OCI-LY7 (cell line): ENCODE results near the gene SIM1. TPM values are rescaled to one million over a fixed set of nuclear protein-coding genes. Genes with fewer than 3 reads are reported as not detected.

Experiments used
- BruUV-seq: library from RNA; stranded (reverse); fragments of 400-500 nt; replicated peaks from 2 replicates; lab custom pipeline; 2021; lab: Mats Ljungman, UMichigan
- CTCF ChIA-PET: fragments of 300-600 bp; sonication (Branson Sonifier 250); formaldehyde crosslinking; loops from one replicate; lab custom pipeline; 2022; ENCODE audit warnings: antibody characterized with exemption; ENCODE audit not compliant: unreplicated experiment; lab: Charles Lee
- POLR2A ChIA-PET: fragments of 300-600 bp; sonication (Branson Sonifier 250); formaldehyde crosslinking; loops from one replicate; lab custom pipeline; 2022; ENCODE audit warnings: antibody characterized with exemption; lab: Charles Lee
- DNase-seq: peaks from one replicate; pipeline ENCODE4 v3.0.0-alpha.2; 2015; ENCODE audit warnings: low spot score
- H2AFZ ChIP-seq: fragments of 200-600 bp; sonication (generic), shearing (Covaris generic); 2 replicates; pipeline ENCODE4 v1.6.1; 2014; ENCODE audit warnings: mild to moderate bottlenecking, antibody characterized with exemption, low read length, moderate library complexity
- H3K27ac ChIP-seq: fragments of 200-600 bp; sonication (generic); 2 replicates; pipeline ENCODE4 v1.5.1; 2014; ENCODE audit warnings: mixed run types, low read depth, mild to moderate bottlenecking, moderate library complexity, low read length, inconsistent platforms; ENCODE audit not compliant: poor library complexity, severe bottlenecking
- H3K36me3 ChIP-seq: fragments of 200-600 bp; sonication (generic); 2 replicates; pipeline ENCODE4 v1.6.1; 2014; ENCODE audit warnings: mild to moderate bottlenecking, antibody characterized with exemption, low read length, moderate library complexity, mixed read lengths; ENCODE audit not compliant: insufficient read depth
- H3K4me1 ChIP-seq: fragments of 200-600 bp; sonication (generic); 2 replicates; pipeline ENCODE4 v1.5.1; 2014; ENCODE audit warnings: mild to moderate bottlenecking, low read length; ENCODE audit not compliant: insufficient read depth, poor library complexity, severe bottlenecking
- H3K4me2 ChIP-seq: fragments of 200-600 bp; sonication (generic); 2 replicates; pipeline ENCODE4 v1.6.1; 2014; ENCODE audit warnings: mild to moderate bottlenecking, low read length
- H3K4me3 ChIP-seq: fragments of 200-600 bp; sonication (generic); 2 replicates; pipeline ENCODE4 v1.5.1; 2014; ENCODE audit warnings: mild to moderate bottlenecking, low read depth, low read length; ENCODE audit not compliant: poor library complexity, severe bottlenecking
- H3K79me2 ChIP-seq: fragments of 200-600 bp; sonication (generic); 2 replicates; pipeline ENCODE4 v1.6.1; 2016; ENCODE audit warnings: low read depth, mild to moderate bottlenecking, low read length, moderate library complexity, mixed read lengths; ENCODE audit not compliant: insufficient read depth
- H3K9me2 ChIP-seq: fragments of 200-600 bp; sonication (generic); 2 replicates; pipeline ENCODE4 v1.6.1; 2016; ENCODE audit warnings: mild to moderate bottlenecking, low read length, mixed read lengths; ENCODE audit not compliant: insufficient read depth
- H3K9me3 ChIP-seq: fragments of 200-600 bp; sonication (generic); 2 replicates; pipeline ENCODE4 v1.6.1; 2014; ENCODE audit warnings: mild to moderate bottlenecking, mixed run types, low read length, mixed read lengths
- H4K20me1 ChIP-seq: fragments of 200-600 bp; sonication (generic); 2 replicates; pipeline ENCODE4 v1.6.1; 2014; ENCODE audit warnings: mild to moderate bottlenecking, antibody characterized with exemption, low read length, moderate library complexity, mixed read lengths; ENCODE audit not compliant: insufficient read depth
- EZH2phosphoT487 ChIP-seq: fragments of 200-600 bp; sonication (generic); IDR thresholded peaks from 2 replicates; pipeline ENCODE4 v1.6.1; 2018; ENCODE audit warnings: low read depth, borderline replicate concordance, mild to moderate bottlenecking, mixed run types, antibody characterized with exemption, low read length, moderate library complexity, mixed read lengths
- intact Hi-C: fragments of 100-400 bp; cut with micrococcal nuclease; formaldehyde crosslinking; loops from one replicate; pipeline ENCODE4 v1.10.0; 2022; ENCODE audit not compliant: unreplicated experiment
- total RNA-seq, 2 experiments: library from RNA; depleted of rRNA in 1 of 2; stranded (reverse); fragments of >200 nt in 1 of 2; shearing (Covaris generic) in 1 of 2; gene quantifications; 2 replicates each; pipeline ENCODE4 v1.2.3, GENCODE V29; 2014 to 2022
- TF ChIP-seq, protein P1 (sequence below): fragments of 200-600 bp; sonication (generic); conservative IDR thresholded peaks from 2 replicates; pipeline ENCODE4 v1.5.1; 2014; ENCODE audit warnings: mild to moderate bottlenecking, antibody characterized with exemption, low read length, moderate library complexity, mixed read lengths

The SIM1 gene
- total RNA-seq, 2 experiments from 2014 or later, result not detected

GRCh38 chr6:100453701-100454521 is 10.8 kb downstream of the SIM1 start:
- Histone ChIP-seq H3K36me3 (no peaks in the 10 kb centered on the region), H2AFZ (no peak overlapping the region), H3K4me2 (no peak overlapping the region), H4K20me1 (no peaks in the 10 kb centered on the region), H3K79me2 (no peaks in the 10 kb centered on the region), H3K4me1 (no peaks in the 10 kb centered on the region), H3K9me3 (no peaks in the 10 kb centered on the region), H3K4me3 (no peak overlapping the region), H3K27ac (no peak overlapping the region), H3K9me2 (no peaks in the 10 kb centered on the region)
- no TSS peak for BruUV-seq
- TF ChIP-seq, protein P1, sequence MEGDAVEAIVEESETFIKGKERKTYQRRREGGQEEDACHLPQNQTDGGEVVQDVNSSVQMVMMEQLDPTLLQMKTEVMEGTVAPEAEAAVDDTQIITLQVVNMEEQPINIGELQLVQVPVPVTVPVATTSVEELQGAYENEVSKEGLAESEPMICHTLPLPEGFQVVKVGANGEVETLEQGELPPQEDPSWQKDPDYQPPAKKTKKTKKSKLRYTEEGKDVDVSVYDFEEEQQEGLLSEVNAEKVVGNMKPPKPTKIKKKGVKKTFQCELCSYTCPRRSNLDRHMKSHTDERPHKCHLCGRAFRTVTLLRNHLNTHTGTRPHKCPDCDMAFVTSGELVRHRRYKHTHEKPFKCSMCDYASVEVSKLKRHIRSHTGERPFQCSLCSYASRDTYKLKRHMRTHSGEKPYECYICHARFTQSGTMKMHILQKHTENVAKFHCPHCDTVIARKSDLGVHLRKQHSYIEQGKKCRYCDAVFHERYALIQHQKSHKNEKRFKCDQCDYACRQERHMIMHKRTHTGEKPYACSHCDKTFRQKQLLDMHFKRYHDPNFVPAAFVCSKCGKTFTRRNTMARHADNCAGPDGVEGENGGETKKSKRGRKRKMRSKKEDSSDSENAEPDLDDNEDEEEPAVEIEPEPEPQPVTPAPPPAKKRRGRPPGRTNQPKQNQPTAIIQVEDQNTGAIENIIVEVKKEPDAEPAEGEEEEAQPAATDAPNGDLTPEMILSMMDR, result no peak
- no peak for TF ChIP-seq EZH2phosphoT487
- DNase-seq, result no peak
- ChIA-PET CTCF (no interaction called here), POLR2A (no interaction called here)
- intact Hi-C loops, result no loop called here

DNA sequence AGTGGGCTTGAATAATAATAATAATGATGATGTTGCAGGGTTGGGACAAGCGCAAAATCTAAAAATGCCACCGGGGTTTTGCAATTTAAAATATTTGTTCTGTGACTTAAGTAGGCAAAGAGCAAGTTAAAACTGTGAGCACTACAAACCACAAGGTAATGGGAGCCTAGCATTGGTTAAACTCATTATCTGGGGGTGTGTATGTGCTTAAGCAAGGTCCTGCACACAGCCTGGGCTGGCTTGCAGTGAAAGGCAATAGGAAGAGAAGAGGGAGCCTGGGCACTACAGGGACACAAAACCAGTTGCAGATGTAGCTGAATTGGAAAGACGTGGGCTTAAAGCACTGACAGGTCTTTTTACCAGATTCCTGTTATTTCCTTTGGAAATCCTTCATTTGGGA is 11.7 kb downstream of the SIM1 start:
- Histone ChIP-seq H2AFZ (no peak overlapping the region), H4K20me1 (no peaks in the 10 kb centered on the region), H3K27ac (no peak overlapping the region), H3K9me3 (no peaks in the 10 kb centered on the region), H3K4me2 (no peak overlapping the region), H3K4me1 (no peaks in the 10 kb centered on the region), H3K79me2 (no peaks in the 10 kb centered on the region), H3K9me2 (no peaks in the 10 kb centered on the region), H3K36me3 (no peaks in the 10 kb centered on the region), H3K4me3 (no peak overlapping the region)
- no TSS peak for BruUV-seq
- intact Hi-C loops, result no loop called here
- POLR2A ChIA-PET, result no interaction called here
- CTCF ChIA-PET, result no interaction called here
- DNase-seq, result no peak
- TF ChIP-seq, protein P1, result no peak
- no peak for TF ChIP-seq EZH2phosphoT487

DNA sequence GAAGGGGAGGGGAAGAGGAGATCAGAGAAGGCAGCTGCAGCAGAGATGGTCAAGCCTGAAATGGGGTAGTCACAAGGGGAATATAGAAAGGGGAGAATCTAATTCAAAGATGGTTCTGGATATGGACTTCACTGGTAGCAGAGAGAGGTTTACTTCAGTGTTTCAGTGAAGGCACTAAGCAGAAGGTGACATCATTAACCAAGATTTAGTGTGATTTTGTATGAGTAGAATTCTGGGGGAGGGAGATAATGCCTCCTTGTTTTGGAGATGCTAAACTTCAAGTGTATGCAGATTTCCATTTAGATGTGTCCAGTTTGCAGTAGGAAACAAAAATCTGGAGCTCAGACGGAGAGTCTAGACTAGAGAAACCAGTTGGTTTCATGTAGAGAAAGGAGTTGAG is 13.1 kb downstream of the SIM1 start:
- Histone ChIP-seq H3K4me3 (no peak overlapping the region), H3K36me3 (no peaks in the 10 kb centered on the region), H2AFZ (no peak overlapping the region), H3K4me1 (no peaks in the 10 kb centered on the region), H3K4me2 (no peak overlapping the region), H3K9me3 (no peaks in the 10 kb centered on the region), H3K79me2 (no peaks in the 10 kb centered on the region), H4K20me1 (no peaks in the 10 kb centered on the region), H3K9me2 (no peaks in the 10 kb centered on the region), H3K27ac (no peak overlapping the region)
- ChIA-PET POLR2A (interaction anchor here (0.7 to 1.4 kb wide), 2 partner anchors 8 to 10 kb away, joined by 3 read pairs; no protein-coding TSS in a partner anchor), CTCF (no interaction called here)
- TF ChIP-seq EZH2phosphoT487, result no peak
- TF ChIP-seq, protein P1, result no peak
- BruUV-seq, result no TSS peak
- DNase-seq, result no peak
- intact Hi-C loops, result no loop called here
